Stimulated activated CD8-positive, alpha-beta memory T cell treated with anti-CD3 and anti-CD28 coated beads, Interleukin-2, amount 100 ng/mL, for 1 hour (primary cell): ENCODE measurements around the gene TWNK.
"Not testable (repeated sequence)": the region's sequence is repeated elsewhere in the genome, so short reads cannot be mapped to it uniquely, and the experiment has no call there.

ENCODE experiments used
- DNase-seq, 2 donors: peaks; one replicate each; pipeline ENCODE4 v3.0.0-alpha.2; 2020; ENCODE audit warnings: low read depth in 2 of 2

The TWNK gene

DNA sequence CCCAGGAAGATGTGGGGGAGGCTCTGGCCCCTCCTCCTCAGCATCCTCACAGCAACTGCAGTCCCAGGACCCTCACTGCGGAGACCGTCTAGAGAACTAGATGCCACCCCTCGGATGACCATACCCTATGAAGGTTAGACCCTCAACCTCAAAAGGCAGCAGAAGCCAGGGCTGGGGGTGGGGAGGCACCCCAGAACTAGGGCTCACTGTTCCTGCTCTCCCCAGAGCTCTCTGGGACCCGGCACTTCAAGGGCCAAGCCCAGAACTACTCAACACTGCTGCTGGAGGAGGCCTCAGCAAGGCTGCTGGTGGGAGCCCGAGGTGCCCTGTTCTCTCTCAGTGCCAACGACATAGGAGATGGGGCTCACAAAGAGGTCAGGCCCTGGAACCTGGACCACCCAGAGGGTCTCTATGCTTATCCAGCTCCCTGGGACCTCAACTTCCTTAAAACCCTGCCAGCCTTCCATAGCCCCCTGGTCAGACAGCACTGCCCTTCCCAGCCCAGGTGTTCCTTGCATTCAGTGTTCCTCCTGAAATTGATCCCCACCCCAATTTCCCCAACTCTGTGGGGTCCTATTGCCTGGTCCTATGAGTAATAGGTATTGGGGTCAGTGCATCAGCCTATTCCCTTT lies 14.3 kb upstream of the TWNK start:
- no peak for DNase-seq

GRCh38 chr10:100975397-100975796 lies 11.9 kb upstream of the TWNK start:
- DNase-seq = not testable (repeated sequence)

DNA sequence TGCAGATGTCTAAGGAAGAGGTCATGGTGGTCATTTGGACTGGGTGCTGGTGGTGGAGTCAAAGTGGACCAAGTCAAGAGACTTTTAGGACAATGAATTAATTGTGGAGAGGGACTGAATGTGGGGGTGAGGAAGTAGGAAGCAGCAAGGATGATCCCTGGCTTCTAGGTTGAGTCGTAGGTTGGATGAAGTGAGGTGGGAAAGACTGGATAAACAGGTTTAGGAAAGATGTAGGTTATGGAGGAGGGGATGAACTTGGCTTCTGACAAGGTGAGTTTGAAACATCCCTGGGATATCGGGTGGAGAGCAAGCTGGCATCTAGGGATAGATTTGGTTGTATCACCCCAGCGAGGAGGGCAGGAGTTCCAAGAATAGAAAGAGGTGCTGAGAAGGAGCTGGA lies 10.4 kb upstream of the TWNK start:
- no peak for DNase-seq

GRCh38 chr10:100977436-100977835 lies 9.9 kb upstream of the TWNK start:
- DNase-seq = no peak

DNA sequence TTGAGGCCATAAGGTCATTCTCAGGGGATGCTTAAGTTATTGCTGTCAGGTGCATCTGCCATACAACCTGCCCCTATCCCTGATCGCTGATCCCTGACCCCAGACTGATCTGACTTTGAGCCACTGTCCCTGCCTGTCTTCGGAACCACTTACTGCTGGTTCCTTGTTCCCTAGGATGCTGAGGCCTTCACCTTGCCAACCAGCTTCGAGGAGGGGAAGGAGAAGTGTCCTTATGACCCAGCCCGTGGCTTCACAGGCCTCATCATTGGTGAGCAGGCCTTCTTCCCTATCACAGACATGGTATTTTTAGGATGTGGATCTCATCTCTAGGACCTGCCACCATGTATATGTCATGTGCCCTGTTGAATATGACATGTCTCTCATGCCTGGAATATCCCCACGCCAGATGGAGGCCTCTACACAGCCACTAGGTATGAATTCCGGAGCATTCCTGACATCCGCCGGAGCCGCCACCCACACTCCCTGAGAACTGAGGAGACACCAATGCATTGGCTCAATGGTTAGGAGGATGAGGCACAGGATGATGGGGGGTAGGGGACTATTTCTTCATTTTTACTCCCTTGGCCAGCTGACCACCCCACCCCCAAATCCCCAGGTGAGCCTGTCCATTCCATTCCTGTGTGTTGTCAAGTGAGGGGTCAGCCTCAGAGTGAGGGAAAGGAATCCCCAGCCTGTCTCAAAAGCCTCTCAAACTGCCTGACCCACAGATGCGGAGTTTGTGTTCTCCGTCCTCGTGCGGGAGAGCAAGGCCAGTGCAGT lies 9.0 kb upstream of the TWNK start:
- DNase-seq = no peak

DNA sequence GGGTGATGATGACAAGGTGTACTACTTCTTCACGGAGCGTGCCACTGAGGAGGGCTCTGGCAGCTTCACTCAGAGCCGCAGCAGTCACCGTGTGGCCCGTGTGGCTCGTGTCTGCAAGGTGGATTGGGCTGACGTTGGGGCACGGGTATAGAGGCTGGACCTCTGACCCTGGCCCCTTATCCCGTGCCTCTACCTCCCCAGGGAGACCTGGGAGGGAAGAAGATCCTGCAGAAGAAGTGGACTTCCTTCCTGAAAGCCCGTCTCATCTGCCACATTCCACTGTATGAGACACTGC lies 8.5 kb upstream of the TWNK start:
- DNase-seq = no peak

DNA sequence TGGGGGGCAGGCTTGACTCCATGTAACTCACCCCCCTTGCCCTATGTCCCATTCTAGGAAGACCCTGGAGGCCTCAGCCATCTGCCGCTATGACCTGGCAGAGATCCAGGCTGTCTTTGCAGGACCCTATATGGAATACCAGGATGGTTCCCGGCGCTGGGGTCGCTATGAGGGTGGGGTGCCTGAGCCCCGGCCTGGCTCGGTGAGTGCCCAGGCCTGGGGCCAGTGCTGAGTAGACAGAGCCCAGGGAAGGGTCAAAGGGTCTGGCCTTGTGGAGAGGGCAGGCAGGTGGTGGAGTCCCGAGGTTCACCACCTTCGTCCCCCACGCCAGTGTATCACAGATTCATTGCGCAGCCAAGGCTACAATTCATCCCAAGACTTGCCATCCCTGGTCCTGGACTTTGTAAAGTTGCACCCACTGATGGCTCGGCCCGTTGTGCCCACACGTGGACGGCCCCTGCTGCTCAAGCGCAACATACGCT lies 7.5 kb upstream of the TWNK start:
- DNase-seq = no peak

DNA sequence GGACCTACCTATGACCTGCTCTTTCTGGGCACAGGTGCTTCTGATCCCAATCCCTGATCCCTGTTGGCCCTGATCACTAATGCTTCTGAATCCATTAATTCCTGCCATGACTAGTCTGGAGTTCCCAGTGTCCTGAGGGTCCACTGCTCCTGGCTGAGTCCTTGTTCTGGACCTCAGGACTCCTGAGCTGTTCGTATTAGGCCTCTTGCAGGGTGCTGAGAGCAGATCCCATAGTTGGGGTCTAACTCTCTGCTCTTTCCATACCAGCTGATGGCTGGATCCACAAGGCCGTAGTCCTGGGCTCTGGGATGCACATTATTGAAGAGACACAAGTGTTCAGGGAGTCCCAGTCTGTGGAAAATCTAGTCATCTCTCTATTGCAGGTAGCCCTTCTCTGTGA lies 7.0 kb upstream of the TWNK start:
- DNase-seq = no peak

DNA sequence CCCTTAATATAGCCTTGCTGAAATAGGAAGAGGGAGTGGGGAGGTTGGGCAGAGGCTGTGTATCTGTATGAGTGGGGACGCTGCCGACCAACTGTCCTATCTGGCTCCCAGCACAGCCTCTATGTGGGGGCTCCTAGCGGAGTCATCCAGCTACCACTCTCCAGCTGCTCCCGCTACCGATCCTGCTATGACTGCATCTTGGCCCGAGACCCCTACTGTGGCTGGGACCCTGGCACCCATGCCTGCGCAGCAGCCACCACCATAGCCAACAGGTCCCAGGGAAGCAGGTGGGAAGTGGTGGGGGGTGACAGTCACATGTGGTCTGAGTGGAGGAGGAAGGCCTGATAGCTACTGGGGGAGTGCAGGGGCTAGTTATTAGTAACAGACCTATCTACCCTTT lies 6.6 kb upstream of the TWNK start:
- no peak for DNase-seq

- DNase-seq = no peak
These were observed 6.1 kb upstream of the TWNK start for GRCh38 chr10:100981178-100981772.

GRCh38 chr10:100982916-100983830 lies 4.2 kb upstream of the TWNK start:
- no peak for DNase-seq

GRCh38 chr10:100983868-100984671 lies 3.3 kb upstream of the TWNK start:
- no peak for DNase-seq

DNA sequence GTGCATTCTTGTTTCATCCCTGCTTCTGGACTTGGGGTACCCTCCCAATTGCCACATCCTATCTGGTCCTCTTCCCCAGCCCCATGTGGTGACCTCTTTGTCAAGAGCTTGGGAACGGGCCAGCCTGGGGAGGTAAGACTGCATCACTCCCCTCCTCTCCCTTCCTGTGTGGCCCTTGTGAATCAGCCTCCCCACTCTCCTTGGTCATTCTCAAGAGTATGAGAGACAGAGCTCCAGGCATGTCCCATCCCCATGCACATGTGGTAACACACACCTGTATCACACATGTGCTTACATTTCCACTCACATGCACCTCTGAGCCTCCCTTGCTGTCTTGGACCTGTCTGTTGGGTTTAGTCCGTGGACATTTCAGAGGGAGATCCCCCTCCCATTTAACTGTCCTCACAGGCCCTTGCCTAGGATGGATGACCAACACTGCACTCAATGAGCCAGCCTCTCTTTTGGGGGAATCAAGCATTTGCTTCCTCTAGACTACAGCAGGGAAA lies 2.6 kb upstream of the TWNK start:
- no peak for DNase-seq

DNA sequence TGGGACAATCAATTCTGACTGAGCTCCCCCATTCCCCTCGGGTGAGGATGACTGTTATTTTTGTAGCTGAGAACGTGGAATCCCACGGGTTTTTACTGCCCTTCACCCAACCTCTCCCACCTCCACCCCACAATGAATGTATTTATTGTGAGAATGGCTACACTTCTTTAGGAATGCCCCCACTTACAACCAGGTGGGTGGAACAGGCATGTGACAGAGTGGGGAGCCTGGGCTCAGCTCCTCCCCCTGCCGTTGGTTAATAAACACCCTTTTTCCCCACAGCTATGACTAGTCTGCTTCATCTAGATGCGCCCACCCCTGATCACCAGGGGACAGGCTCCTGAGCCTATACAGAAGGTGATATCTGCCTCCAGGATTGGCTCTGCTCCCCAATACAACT lies 2.0 kb upstream of the TWNK start:
- DNase-seq = no peak

- no peak for DNase-seq
These were observed 756 bp upstream of the TWNK start for GRCh38 chr10:100986623-100986951.

GRCh38 chr10:100987685-100988049 lies 324 bp downstream of the TWNK start:
- no peak for DNase-seq

DNA sequence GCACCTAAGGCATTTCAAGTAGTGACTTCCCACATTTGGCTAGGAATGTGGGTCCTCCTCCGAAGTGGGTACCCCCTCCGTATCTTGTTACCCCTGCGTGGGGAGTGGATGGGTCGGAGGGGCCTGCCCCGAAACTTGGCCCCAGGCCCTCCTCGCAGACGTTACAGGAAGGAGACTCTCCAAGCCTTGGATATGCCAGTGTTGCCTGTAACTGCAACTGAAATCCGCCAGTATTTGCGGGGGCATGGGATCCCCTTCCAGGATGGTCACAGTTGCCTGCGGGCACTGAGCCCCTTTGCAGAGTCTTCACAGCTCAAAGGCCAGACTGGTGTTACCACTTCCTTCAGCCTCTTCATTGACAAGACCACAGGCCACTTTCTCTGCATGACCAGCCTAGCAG lies 823 bp downstream of the TWNK start:
- no peak for DNase-seq

DNA sequence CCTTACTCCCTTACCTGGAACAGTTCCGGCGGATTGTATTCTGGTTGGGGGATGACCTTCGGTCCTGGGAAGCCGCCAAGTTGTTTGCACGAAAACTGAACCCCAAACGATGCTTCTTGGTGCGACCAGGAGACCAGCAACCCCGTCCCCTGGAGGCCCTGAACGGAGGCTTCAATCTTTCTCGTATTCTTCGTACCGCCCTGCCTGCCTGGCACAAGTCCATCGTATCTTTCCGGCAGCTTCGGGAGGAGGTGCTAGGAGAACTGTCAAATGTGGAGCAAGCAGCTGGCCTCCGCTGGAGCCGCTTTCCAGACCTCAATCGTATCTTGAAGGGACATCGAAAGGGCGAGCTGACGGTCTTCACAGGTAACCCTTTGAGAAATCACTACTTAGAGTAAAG lies 1.7 kb downstream of the TWNK start:
- DNase-seq = no peak

DNA sequence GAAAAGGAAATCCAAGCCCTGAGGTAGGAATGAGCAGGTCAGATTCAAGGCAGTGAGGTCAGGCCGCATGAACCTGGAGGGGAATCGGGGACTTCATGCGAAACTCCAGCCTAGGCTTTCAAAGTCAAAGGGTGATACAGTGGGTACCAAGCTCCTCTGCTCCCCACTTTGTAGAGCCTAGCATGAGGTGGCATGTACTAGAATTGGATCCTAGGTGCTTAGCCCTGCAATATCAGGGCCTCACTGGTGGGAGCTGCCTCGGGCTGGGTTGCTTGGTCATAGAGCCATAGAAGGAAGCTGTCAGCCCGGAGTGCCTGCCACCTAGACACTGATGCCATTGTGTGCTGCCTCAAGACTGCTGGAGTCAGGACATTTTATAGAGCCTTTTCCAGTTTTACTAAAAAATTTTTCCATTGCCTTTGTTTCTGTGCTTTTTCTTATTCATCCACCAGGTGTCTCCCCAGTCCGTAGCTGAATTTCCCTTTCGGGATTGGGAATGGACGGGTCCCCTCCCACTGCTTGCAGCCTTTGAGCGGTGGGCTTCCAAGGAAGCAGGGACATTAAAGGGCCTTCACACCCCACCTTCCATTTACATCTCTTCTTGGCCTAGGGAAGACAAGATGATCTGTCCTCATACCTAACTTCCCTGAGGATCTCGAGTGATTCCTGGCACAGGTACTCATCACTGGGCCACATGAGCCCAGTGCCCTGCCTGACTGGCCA lies 6.8 kb downstream of the TWNK start:
- no peak for DNase-seq

DNA sequence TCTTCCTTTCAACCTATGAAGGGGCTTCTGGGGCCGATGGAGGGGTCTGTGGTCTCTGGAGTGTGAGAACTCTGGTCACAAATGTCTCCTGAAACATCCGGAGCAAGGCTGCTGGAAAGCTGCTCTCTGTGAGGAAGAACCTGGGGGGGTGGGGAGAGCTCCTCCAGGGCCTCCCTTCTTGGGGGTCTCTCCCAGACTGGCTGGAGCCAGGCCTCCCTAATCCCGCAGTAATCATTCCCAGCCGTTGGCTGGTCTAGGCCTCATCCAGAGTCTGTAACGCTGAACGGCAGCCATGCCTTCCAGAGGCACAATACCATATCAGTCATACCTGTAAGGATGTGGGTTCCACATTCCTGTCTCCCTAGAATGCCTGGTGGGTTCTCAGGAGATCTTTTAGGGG lies 7.8 kb downstream of the TWNK start:
- no peak for DNase-seq
